ENCODE data around the gene CNGB1.

- TF ChIP-seq REST (IDR thresholded peaks at IDR 0.05; ENCODE audit: low read depth) (no peak), POLR2A (IDR thresholded peaks at IDR 0.05; ENCODE audit: borderline replicate concordance, extremely low read depth, insufficient read depth, insufficient read length) (no peak), POLR2AphosphoS5 (IDR thresholded peaks at IDR 0.05; ENCODE audit: low read depth, low read length) (no peak), TCF7L2 (IDR thresholded peaks at IDR 0.05; ENCODE audit: borderline replicate concordance, extremely low read depth, insufficient read depth, insufficient read length) (no peak), SP1 (IDR thresholded peaks at IDR 0.05; ENCODE audit: low read depth) (no peak), RAD21 (IDR thresholded peaks at IDR 0.05; ENCODE audit: low read depth) (no peak), CTCF (IDR thresholded peaks at IDR 0.05 in 2 of 3, conservative IDR thresholded peaks at IDR 0.05 in 1 of 3; ENCODE audit: borderline replicate concordance in 1 of 3, insufficient read depth in 1 of 3, low read depth in 2 of 3, low read length in 2 of 3) (no peak)
Observed at GRCh38 chr16:57985204-57986181, 14.6 kb upstream of the CNGB1 start.

Measured in HCT116 (cell line).